Measurements from ENCODE around the gene KSR2.

- TF ChIP-seq CTCF (IDR thresholded peaks at IDR 0.05; ENCODE audit: extremely low read depth in 1 of 2, insufficient read depth in 1 of 2, low read depth in 1 of 2, low read length in 2 of 2) (no peak), POLR2AphosphoS5 (IDR thresholded peaks at IDR 0.05; ENCODE audit: insufficient read depth, low read depth, low read length) (no peak), EZH2 (IDR thresholded peaks at IDR 0.05; ENCODE audit: borderline replicate concordance, low read depth, low read length, severe bottlenecking) (no peak), FOS (IDR thresholded peaks at IDR 0.05; ENCODE audit: borderline replicate concordance, insufficient read depth, low read length) (no peak), MAX (IDR thresholded peaks at IDR 0.05; ENCODE audit: insufficient read depth, insufficient read length) (no peak), MYC (IDR thresholded peaks at IDR 0.05; ENCODE audit: low read depth, low read length) (no peak), POLR2A (IDR thresholded peaks at IDR 0.05; ENCODE audit: low read depth, low read length) (no peak)
Measured at GRCh38 chr12:117749431-117749830, 219.4 kb downstream of the KSR2 start.

Data from endothelial cell of umbilical vein (primary cell).